H1 (cell line): ENCODE measurements around the gene PNPLA4. TPM values are rescaled to one million over a fixed set of nuclear protein-coding genes. Genes with fewer than 3 reads are reported as not detected.

Source experiments
- CTCF ChIA-PET: fragments of 300-600 bp; sonication (Branson Sonifier 250); formaldehyde crosslinking; loops from one replicate; lab custom pipeline; 2021; ENCODE audit not compliant: partially characterized antibody; lab: Charles Lee
- POLR2A ChIA-PET: fragments of 300-600 bp; sonication (Branson Sonifier 250); formaldehyde crosslinking; loops from one replicate; lab custom pipeline; 2021; ENCODE audit warnings: inconsistent platforms; ENCODE audit not compliant: partially characterized antibody; lab: Charles Lee
- DNase-seq, 2 experiments: peaks; one replicate each; pipeline versions ENCODE4 v3.0.0 to v3.0.0-alpha.2; 2010 to 2022; ENCODE audit warnings: low spot score in 2 of 2, low read depth in 1 of 2, mixed read lengths in 1 of 2
- FAIRE-seq: peaks from 2 replicates; lab custom pipeline; 2011; peaks lifted over from hg19 to GRCh38; lab: Jason Lieb, UNC
- H2AFZ ChIP-seq: 2 replicates; pipeline ENCODE4 v1.8.1; 2012; ENCODE audit warnings: low read length, inconsistent platforms
- H2AK5ac ChIP-seq: 2 replicates; pipeline ENCODE4 v1.6.1; 2013; ENCODE audit warnings: low read depth, low read length
- H2BK120ac ChIP-seq: replicated peaks from 2 replicates; pipeline ENCODE3; 2013; ENCODE audit warnings: low read depth, low read length, inconsistent platforms
- H2BK12ac ChIP-seq: 2 replicates; pipeline ENCODE4 v1.6.1; 2013; ENCODE audit warnings: low read depth, low read length
- H2BK15ac ChIP-seq: 2 replicates; pipeline ENCODE4 v1.6.1; 2013; ENCODE audit warnings: low read length
- H2BK20ac ChIP-seq: 2 replicates; pipeline ENCODE4 v1.6.1; 2013; ENCODE audit warnings: low read length
- H2BK5ac ChIP-seq: 2 replicates; pipeline ENCODE4 v1.6.1; 2013; ENCODE audit warnings: low read depth, low read length
- H3K14ac ChIP-seq: 2 replicates; pipeline ENCODE4 v1.6.1; 2013; ENCODE audit warnings: inconsistent platforms; ENCODE audit not compliant: insufficient read length
- H3K18ac ChIP-seq: 2 replicates; pipeline ENCODE4 v1.6.1; 2013; ENCODE audit warnings: low read length; ENCODE audit errors: extremely low read depth
- H3K23ac ChIP-seq: 2 replicates; pipeline ENCODE4 v1.6.1; 2013; ENCODE audit warnings: inconsistent platforms; ENCODE audit not compliant: insufficient read length
- H3K23me2 ChIP-seq: 2 replicates; pipeline ENCODE4 v1.6.1; 2013; ENCODE audit warnings: low read depth, low read length
- H3K27ac ChIP-seq: 2 replicates; pipeline ENCODE4 v1.6.1; 2011; ENCODE audit warnings: low read depth, low read length, inconsistent platforms
- H3K27me3 ChIP-seq, 4 experiments: replicated peaks in 1 of 4; 1 replicate in 1 of 4; 2 replicates in 3 of 4; pipeline versions ENCODE4 v1.6.1 to v1.8.1; 2011 to 2013; ENCODE audit warnings: low read length in 3 of 4, mild to moderate bottlenecking in 3 of 4, inconsistent platforms in 2 of 4, mixed read lengths in 2 of 4, moderate library complexity in 1 of 4; ENCODE audit not compliant: control insufficient read depth in 3 of 4, insufficient read depth in 3 of 4; ENCODE audit errors: extremely low read depth in 1 of 4
- H3K36me3 ChIP-seq, 4 experiments: 2 replicates each; pipeline versions ENCODE4 v1.6.1 to v1.8.1; 2011 to 2013; ENCODE audit warnings: mild to moderate bottlenecking in 4 of 4, low read length in 3 of 4, moderate library complexity in 2 of 4, control low read depth in 1 of 4, inconsistent platforms in 1 of 4; ENCODE audit not compliant: insufficient read depth in 4 of 4, control insufficient read depth in 2 of 4
- H3K4ac ChIP-seq: replicated peaks from 2 replicates; pipeline ENCODE3; 2013; ENCODE audit warnings: low read length, low read depth, mixed read lengths, inconsistent platforms; ENCODE audit not compliant: insufficient read length
- H3K4me1 ChIP-seq, 4 experiments: replicated peaks in 1 of 4; 1 replicate in 1 of 4; 2 replicates in 3 of 4; pipeline versions ENCODE4 v1.6.1 to v1.8.1; 2011 to 2013; ENCODE audit warnings: low read length in 3 of 4, inconsistent platforms in 2 of 4, mixed read lengths in 1 of 4; ENCODE audit not compliant: insufficient read depth in 4 of 4, control insufficient read depth in 3 of 4
- H3K4me2 ChIP-seq, 2 experiments: 2 replicates each; pipeline versions ENCODE4 v1.6.1 to v1.8.1; 2011 to 2013; ENCODE audit warnings: low read depth in 2 of 2, low read length in 2 of 2, control low read depth in 1 of 2, inconsistent platforms in 1 of 2, mild to moderate bottlenecking in 1 of 2; ENCODE audit not compliant: insufficient read depth in 1 of 2
- H3K4me3 ChIP-seq, 4 experiments: fragments of 200-600, 300-600 bp in 1 of 4; sonication (generic), shearing (Covaris generic), sonication (Bioruptor Twin) in 1 of 4; 2 replicates each; pipeline versions ENCODE4 v1.5.1 to v1.8.1; 2011 to 2016; ENCODE audit warnings: low read length in 4 of 4, low read depth in 3 of 4, control low read depth in 2 of 4, inconsistent platforms in 2 of 4, mild to moderate bottlenecking in 2 of 4, mixed read lengths in 1 of 4, moderate library complexity in 1 of 4; ENCODE audit not compliant: insufficient read depth in 2 of 4; ENCODE audit errors: extremely low read depth in 1 of 4
- H3K56ac ChIP-seq: replicated peaks from 2 replicates; pipeline ENCODE3; 2013; ENCODE audit warnings: low read depth, mild to moderate bottlenecking, mixed read lengths, low read length, inconsistent platforms; ENCODE audit not compliant: insufficient read length
- H3K79me1 ChIP-seq: 2 replicates; pipeline ENCODE4 v1.6.1; 2013; ENCODE audit warnings: low read depth, low read length, control low read depth
- H3K79me2 ChIP-seq, 2 experiments: 2 replicates each; pipeline versions ENCODE4 v1.6.1 to v1.8.1; 2012 to 2013; ENCODE audit warnings: low read length in 2 of 2, mild to moderate bottlenecking in 2 of 2, inconsistent platforms in 1 of 2; ENCODE audit not compliant: insufficient read depth in 2 of 2, control insufficient read depth in 1 of 2
- H3K9ac ChIP-seq, 4 experiments: replicated peaks in 1 of 4; 1 replicate in 1 of 4; 2 replicates in 3 of 4; pipeline versions ENCODE4 v1.6.1 to v1.8.1; 2011 to 2013; ENCODE audit warnings: low read depth in 3 of 4, low read length in 3 of 4, control low read depth in 2 of 4, mild to moderate bottlenecking in 2 of 4, moderate library complexity in 2 of 4, inconsistent platforms in 1 of 4; ENCODE audit errors: extremely low read depth in 1 of 4
- H3K9me3 ChIP-seq, 2 experiments: 2 replicates each; pipeline versions ENCODE4 v1.6.1 to v1.8.1; 2012 to 2013; ENCODE audit warnings: mild to moderate bottlenecking in 2 of 2, moderate library complexity in 2 of 2, control low read depth in 1 of 2, inconsistent platforms in 1 of 2, low read depth in 1 of 2, low read length in 1 of 2, mixed read lengths in 1 of 2; ENCODE audit not compliant: insufficient read depth in 2 of 2
- H4K20me1 ChIP-seq, 2 experiments: replicated peaks in 1 of 2; 2 replicates each; pipeline versions ENCODE3 to v1.8.1; 2011 to 2013; ENCODE audit warnings: inconsistent platforms in 2 of 2, low read length in 2 of 2, mild to moderate bottlenecking in 1 of 2; ENCODE audit not compliant: insufficient read depth in 2 of 2, control insufficient read depth in 1 of 2
- H4K5ac ChIP-seq: 2 replicates; pipeline ENCODE4 v1.6.1; 2013; ENCODE audit warnings: low read length, low read depth, mixed read lengths, inconsistent platforms; ENCODE audit not compliant: insufficient read length
- H4K8ac ChIP-seq: 2 replicates; pipeline ENCODE4 v1.8.0; 2013; ENCODE audit warnings: mild to moderate bottlenecking, moderate library complexity, low read length, inconsistent platforms; ENCODE audit not compliant: insufficient read depth; ENCODE audit errors: extremely low read depth
- H4K91ac ChIP-seq: replicated peaks from 2 replicates; pipeline ENCODE3; 2013; ENCODE audit warnings: low read length, mixed read lengths, inconsistent platforms; ENCODE audit not compliant: insufficient read length
- ATF3 ChIP-seq: IDR thresholded peaks from 2 replicates; pipeline ENCODE4 v1.6.1; 2011; ENCODE audit warnings: low read depth, mild to moderate bottlenecking, low read length; ENCODE audit not compliant: insufficient read depth
- BCL11A ChIP-seq, 2 experiments: IDR thresholded peaks; one replicate each; pipeline ENCODE4 v1.6.1; 2011; ENCODE audit warnings: low read depth in 2 of 2, low read length in 2 of 2, mild to moderate bottlenecking in 2 of 2
- CHD2 ChIP-seq: IDR thresholded peaks from 2 replicates; pipeline ENCODE4 v1.6.1; 2012; ENCODE audit warnings: low read length, improper control_type of control experiment
- POU5F1 ChIP-seq: IDR thresholded peaks from 2 replicates; pipeline ENCODE4 v1.6.1; 2011; ENCODE audit warnings: low read depth, mild to moderate bottlenecking, low read length, moderate library complexity
- WGBS, 2 experiments: shearing (Covaris generic) in 1 of 2; methylation state at CpG; one replicate each; pipeline versions ENCODE4 v1.1.6 to v1.1.7; 2013 to 2015; ENCODE audit warnings: low lambda C conversion rate in 2 of 2, mixed read lengths in 2 of 2, inconsistent platforms in 1 of 2, low coverage in 1 of 2, missing lambda C conversion rate in 1 of 2; ENCODE audit not compliant: insufficient replicate concordance in 2 of 2, insufficient coverage in 1 of 2, insufficient read length in 1 of 2; ENCODE audit errors: extremely low coverage in 1 of 2, missing lambda C conversion rate in 1 of 2; 5-methylcytosine and 5-hydroxymethylcytosine counted together
- polyA plus RNA-seq, 7 experiments: library from polyadenylated mRNA; depleted of rRNA in 3 of 7; stranded (reverse) in 5 of 7; unstranded in 2 of 7; fragments of >200 nt in 5 of 7; fragments of 200-250 nt in 2 of 7; gene quantifications; 1 replicate in 5 of 7; 2 replicates in 1 of 7; 4 replicates in 1 of 7; pipeline versions ENCODE4 v1.2.1 to v1.2.3, GENCODE V29; 2011 to 2013; ENCODE audit warnings: missing spikeins in 2 of 7, mixed read lengths in 2 of 7
- total RNA-seq: library from RNA; stranded (reverse); fragmentation: NEBNext Ultra II Directional; extraction: Animal tissue kit (Norgen Biotek cat#: 25700); gene quantifications from 2 replicates; pipeline ENCODE4 v1.2.1, GENCODE V29; 2021

PNPLA4 gene
- total and polyA plus RNA-seq, 2 of the 8 experiments (the other 6 are each of a cell fraction or from before 2014, with no cell fraction given), result 14.3 to 18.2 TPM

GRCh38 chrX:7876957-7877356 lies 50.3 kb downstream of the PNPLA4 start:
- H4K20me1 ChIP-seq, result no peaks in the 10 kb centered on the region
- H3K4me1 ChIP-seq, result no peaks in the 10 kb centered on the region
- no peak for TF ChIP-seq BCL11A (IDR thresholded peaks at IDR 0.05; ENCODE audit: low read depth in 2 of 2, low read length in 2 of 2)
- no peak for TF ChIP-seq CHD2
- TF ChIP-seq POU5F1, result no peak
- TF ChIP-seq ATF3, result no peak

More at GRCh38 chrX:7876957-7877356, 50.3 kb downstream of the PNPLA4 start:
- Histone ChIP-seq H3K9me3 (no peaks in the 10 kb centered on the region), H3K23ac (no peak overlapping the region), H2BK15ac (no peak overlapping the region), H3K79me2 (no peaks in the 10 kb centered on the region), H3K36me3 (no peaks in the 10 kb centered on the region), H2BK12ac (no peak overlapping the region), H3K4ac (no peak overlapping the region), H3K18ac (no peak overlapping the region), H4K5ac (no peak overlapping the region), H3K4me2 (no peak overlapping the region), H3K79me1 (no peaks in the 10 kb centered on the region), H3K14ac (no peak overlapping the region), H2BK20ac (no peak overlapping the region), H3K23me2 (no peaks in the 10 kb centered on the region), H3K9ac (no peak overlapping the region), H3K56ac (no peak overlapping the region), H2AK5ac (no peak overlapping the region), H4K8ac (no peak overlapping the region), H2BK120ac (no peak overlapping the region), H2AFZ (no peak overlapping the region), H2BK5ac (no peak overlapping the region), H4K91ac (no peak overlapping the region), H3K27ac (no peak overlapping the region), H3K27me3 (no peaks in the 10 kb centered on the region), H3K4me3 (no peak overlapping the region)
- DNase-seq, result no peak
- ChIA-PET POLR2A (no interaction called here), CTCF (no interaction called here)
- no peak for FAIRE-seq
- WGBS, 2 experiments, result 90% methylated on average over 2 of the region's 2 CpGs; no CpG with 5 or more reads in 1 of the 2 experiments
